ENCODE data around the gene BAG1.

BAG1 gene

GRCh38 chr9:33272061-33272460 lies 7.6 kb upstream of the BAG1 start:
- no peak for TF ChIP-seq CTCF (IDR thresholded peaks at IDR 0.05; ENCODE audit: low read depth, low read length, missing control alignments)
- DNase-seq (ENCODE audit: low read depth), result no peak
- no peak overlapping the region for H3K4me3 ChIP-seq (ENCODE audit: low read depth, low read length)
- in situ Hi-C loops (cut with HindIII; ENCODE audit: low sequenced_read_pairs), result no loop called here

GRCh38 chr9:33270146-33270545 lies 5.6 kb upstream of the BAG1 start:
- TF ChIP-seq CTCF (IDR thresholded peaks at IDR 0.05; ENCODE audit: low read depth, low read length, missing control alignments), result no peak
- no peak for DNase-seq (ENCODE audit: low read depth)
- no peak overlapping the region for H3K4me3 ChIP-seq (ENCODE audit: low read depth, low read length)
- in situ Hi-C loops (cut with HindIII; ENCODE audit: low sequenced_read_pairs), result no loop called here

GRCh38 chr9:33267151-33267767 lies 2.8 kb upstream of the BAG1 start:
- no peak for DNase-seq (ENCODE audit: low read depth)
- TF ChIP-seq CTCF (IDR thresholded peaks at IDR 0.05; ENCODE audit: low read depth, low read length, missing control alignments), result no peak
- in situ Hi-C loops (cut with HindIII; ENCODE audit: low sequenced_read_pairs), result no loop called here

GRCh38 chr9:33265211-33265865 lies 830 bp upstream of the BAG1 start:
- peak overlapping the region; percentile 91 for H3K4me3 ChIP-seq (ENCODE audit: low read depth, low read length)
- no peak for TF ChIP-seq CTCF (IDR thresholded peaks at IDR 0.05; ENCODE audit: low read depth, low read length, missing control alignments)
- in situ Hi-C loops (cut with HindIII; ENCODE audit: low sequenced_read_pairs), result no loop called here
- DNase-seq (ENCODE audit: low read depth), result no peak

More at GRCh38 chr9:33267151-33267767, 2.8 kb upstream of the BAG1 start:
- H3K4me3 ChIP-seq (ENCODE audit: low read depth, low read length), result no peak overlapping the region

- DNase-seq (ENCODE audit: low read depth), result no peak
- no peak for TF ChIP-seq CTCF (IDR thresholded peaks at IDR 0.05; ENCODE audit: low read depth, low read length, missing control alignments)
- in situ Hi-C loops (cut with HindIII; ENCODE audit: low sequenced_read_pairs), result no loop called here
- peak overlapping the region; percentile 91 for H3K4me3 ChIP-seq (ENCODE audit: low read depth, low read length)
Observed at GRCh38 chr9:33264003-33264472, 470 bp downstream of the BAG1 start.

- H3K4me3 ChIP-seq (ENCODE audit: low read depth, low read length), result peak overlapping the region; percentile 91
- no peak for DNase-seq (ENCODE audit: low read depth)
- in situ Hi-C loops (cut with HindIII; ENCODE audit: low sequenced_read_pairs), result no loop called here
- no peak for TF ChIP-seq CTCF (IDR thresholded peaks at IDR 0.05; ENCODE audit: low read depth, low read length, missing control alignments)
Observed at GRCh38 chr9:33263131-33264002, 1.1 kb downstream of the BAG1 start.
